ENCODE results near the gene TTC39B. TPM values are rescaled to one million over a fixed set of nuclear protein-coding genes. Genes with fewer than 3 reads are reported as not detected.

Gene TTC39B
- total RNA-seq, 1 experiment from 2014 or later, result 0.04 TPM

- H2AFZ ChIP-seq (ENCODE audit: low read length), result no peak overlapping the region
- peaks cover 9% of the 10 kb centered on the region for H3K4me1 ChIP-seq (ENCODE audit: low read length)
- H3K27ac ChIP-seq (ENCODE audit: low read length), result no peak overlapping the region
- no peaks in the 10 kb centered on the region for H3K9me3 ChIP-seq (ENCODE audit: low read length)
- H3K9ac ChIP-seq (ENCODE audit: low read length), result 0 out of 2 replicates have a peak overlapping the region, but pooled peaks have one; percentile 1
- H3K4me2 ChIP-seq (ENCODE audit: low read depth, low read length, poor library complexity, severe bottlenecking), result no peak overlapping the region
- H3K79me2 ChIP-seq (ENCODE audit: low read length), result no peaks in the 10 kb centered on the region
- no peaks in the 10 kb centered on the region for H4K20me1 ChIP-seq (ENCODE audit: insufficient read depth, low read depth, low read length)
- no peaks in the 10 kb centered on the region for H3K9me2 ChIP-seq (replicated peaks; ENCODE audit: insufficient read depth, low read length)
- no peak overlapping the region for H3K4me3 ChIP-seq (ENCODE audit: low read length)
- peak; percentile 83 for DNase-seq
- no peaks in the 10 kb centered on the region for H3K27me3 ChIP-seq (ENCODE audit: low read length)
- no peaks in the 10 kb centered on the region for H3K36me3 ChIP-seq (ENCODE audit: insufficient read depth, low read length)
Measured at GRCh38 chr9:15211160-15211814, 95.7 kb downstream of the TTC39B start.

GRCh38 chr9:15206903-15207696 lies 99.9 kb downstream of the TTC39B start:
- Histone ChIP-seq H3K36me3 (ENCODE audit: insufficient read depth, low read length) (no peaks in the 10 kb centered on the region), H3K27me3 (ENCODE audit: low read length) (no peaks in the 10 kb centered on the region), H3K9me3 (ENCODE audit: low read length) (no peaks in the 10 kb centered on the region), H2AFZ (ENCODE audit: low read length) (no peak overlapping the region), H3K4me1 (ENCODE audit: low read length) (peaks cover 9% of the 10 kb centered on the region), H3K27ac (ENCODE audit: low read length) (no peak overlapping the region), H3K4me2 (ENCODE audit: low read depth, low read length, poor library complexity, severe bottlenecking) (no peak overlapping the region), H3K9me2 (replicated peaks; ENCODE audit: insufficient read depth, low read length) (no peaks in the 10 kb centered on the region), H3K4me3 (ENCODE audit: low read length) (no peak overlapping the region), H3K9ac (ENCODE audit: low read length) (no peak overlapping the region), H4K20me1 (ENCODE audit: insufficient read depth, low read depth, low read length) (no peaks in the 10 kb centered on the region), H3K79me2 (ENCODE audit: low read length) (no peaks in the 10 kb centered on the region)
- no peak for DNase-seq

- Histone ChIP-seq H3K4me3 (ENCODE audit: low read length) (no peak overlapping the region), H3K36me3 (ENCODE audit: insufficient read depth, low read length) (no peaks in the 10 kb centered on the region), H3K4me1 (ENCODE audit: low read length) (peaks cover 4% of the 10 kb centered on the region), H2AFZ (ENCODE audit: low read length) (no peak overlapping the region), H3K9ac (ENCODE audit: low read length) (no peak overlapping the region), H3K4me2 (ENCODE audit: low read depth, low read length, poor library complexity, severe bottlenecking) (no peak overlapping the region), H3K9me3 (ENCODE audit: low read length) (no peaks in the 10 kb centered on the region), H4K20me1 (ENCODE audit: insufficient read depth, low read depth, low read length) (no peaks in the 10 kb centered on the region), H3K79me2 (ENCODE audit: low read length) (no peaks in the 10 kb centered on the region), H3K27ac (ENCODE audit: low read length) (no peak overlapping the region), H3K27me3 (ENCODE audit: low read length) (no peaks in the 10 kb centered on the region), H3K9me2 (replicated peaks; ENCODE audit: insufficient read depth, low read length) (no peaks in the 10 kb centered on the region)
- peak; percentile 6 for DNase-seq
Measured at GRCh38 chr9:15205632-15206420, 101.2 kb downstream of the TTC39B start.

GRCh38 chr9:15203581-15203980 lies 103.4 kb downstream of the TTC39B start:
- Histone ChIP-seq H3K4me2 (ENCODE audit: low read depth, low read length, poor library complexity, severe bottlenecking) (no peak overlapping the region), H3K4me1 (ENCODE audit: low read length) (no peaks in the 10 kb centered on the region), H3K9ac (ENCODE audit: low read length) (no peak overlapping the region), H3K27me3 (ENCODE audit: low read length) (no peaks in the 10 kb centered on the region), H2AFZ (ENCODE audit: low read length) (no peak overlapping the region), H3K36me3 (ENCODE audit: insufficient read depth, low read length) (no peaks in the 10 kb centered on the region), H3K9me2 (replicated peaks; ENCODE audit: insufficient read depth, low read length) (no peaks in the 10 kb centered on the region), H3K9me3 (ENCODE audit: low read length) (no peaks in the 10 kb centered on the region), H3K79me2 (ENCODE audit: low read length) (no peaks in the 10 kb centered on the region), H4K20me1 (ENCODE audit: insufficient read depth, low read depth, low read length) (no peaks in the 10 kb centered on the region), H3K4me3 (ENCODE audit: low read length) (no peak overlapping the region), H3K27ac (ENCODE audit: low read length) (no peak overlapping the region)
- DNase-seq, result peak; percentile 16

GRCh38 chr9:15200111-15200510 lies 106.9 kb downstream of the TTC39B start:
- H3K27me3 ChIP-seq (ENCODE audit: low read length), result no peaks in the 10 kb centered on the region
- no peak for DNase-seq
- H3K9me3 ChIP-seq (ENCODE audit: low read length), result no peaks in the 10 kb centered on the region
- no peaks in the 10 kb centered on the region for H3K36me3 ChIP-seq (ENCODE audit: insufficient read depth, low read length)
- no peak overlapping the region for H3K4me2 ChIP-seq (ENCODE audit: low read depth, low read length, poor library complexity, severe bottlenecking)
- H3K9ac ChIP-seq (ENCODE audit: low read length), result no peak overlapping the region
- no peak overlapping the region for H3K27ac ChIP-seq (ENCODE audit: low read length)
- H3K79me2 ChIP-seq (ENCODE audit: low read length), result no peaks in the 10 kb centered on the region
- no peaks in the 10 kb centered on the region for H4K20me1 ChIP-seq (ENCODE audit: insufficient read depth, low read depth, low read length)
- H3K4me3 ChIP-seq (ENCODE audit: low read length), result no peak overlapping the region
- H3K4me1 ChIP-seq (ENCODE audit: low read length), result no peaks in the 10 kb centered on the region
- H2AFZ ChIP-seq (ENCODE audit: low read length), result no peak overlapping the region
- H3K9me2 ChIP-seq (replicated peaks; ENCODE audit: insufficient read depth, low read length), result no peaks in the 10 kb centered on the region

- no peak for DNase-seq
- H3K4me2 ChIP-seq (ENCODE audit: low read depth, low read length, poor library complexity, severe bottlenecking), result no peak overlapping the region
- no peaks in the 10 kb centered on the region for H3K27me3 ChIP-seq (ENCODE audit: low read length)
- H3K9me2 ChIP-seq (replicated peaks; ENCODE audit: insufficient read depth, low read length), result no peaks in the 10 kb centered on the region
- no peak overlapping the region for H3K4me3 ChIP-seq (ENCODE audit: low read length)
- H3K9me3 ChIP-seq (ENCODE audit: low read length), result no peaks in the 10 kb centered on the region
- H3K36me3 ChIP-seq (ENCODE audit: insufficient read depth, low read length), result no peaks in the 10 kb centered on the region
- no peak overlapping the region for H3K9ac ChIP-seq (ENCODE audit: low read length)
- no peak overlapping the region for H2AFZ ChIP-seq (ENCODE audit: low read length)
- no peaks in the 10 kb centered on the region for H3K79me2 ChIP-seq (ENCODE audit: low read length)
- no peaks in the 10 kb centered on the region for H4K20me1 ChIP-seq (ENCODE audit: insufficient read depth, low read depth, low read length)
- H3K4me1 ChIP-seq (ENCODE audit: low read length), result no peaks in the 10 kb centered on the region
- H3K27ac ChIP-seq (ENCODE audit: low read length), result no peak overlapping the region
Measured at GRCh38 chr9:15192856-15193255, 114.2 kb downstream of the TTC39B start.

GRCh38 chr9:15191378-15191777 lies 115.6 kb downstream of the TTC39B start:
- no peak overlapping the region for H3K9ac ChIP-seq (ENCODE audit: low read length)
- no peaks in the 10 kb centered on the region for H3K9me3 ChIP-seq (ENCODE audit: low read length)
- no peak overlapping the region for H3K4me2 ChIP-seq (ENCODE audit: low read depth, low read length, poor library complexity, severe bottlenecking)
- DNase-seq, result no peak
- no peaks in the 10 kb centered on the region for H3K27me3 ChIP-seq (ENCODE audit: low read length)
- H3K4me1 ChIP-seq (ENCODE audit: low read length), result no peaks in the 10 kb centered on the region
- no peaks in the 10 kb centered on the region for H3K36me3 ChIP-seq (ENCODE audit: insufficient read depth, low read length)
- H3K9me2 ChIP-seq (replicated peaks; ENCODE audit: insufficient read depth, low read length), result no peaks in the 10 kb centered on the region
- no peaks in the 10 kb centered on the region for H4K20me1 ChIP-seq (ENCODE audit: insufficient read depth, low read depth, low read length)
- H3K4me3 ChIP-seq (ENCODE audit: low read length), result no peak overlapping the region
- no peak overlapping the region for H3K27ac ChIP-seq (ENCODE audit: low read length)
- H2AFZ ChIP-seq (ENCODE audit: low read length), result no peak overlapping the region
- no peaks in the 10 kb centered on the region for H3K79me2 ChIP-seq (ENCODE audit: low read length)

GRCh38 chr9:15189481-15189880 lies 117.5 kb downstream of the TTC39B start:
- Histone ChIP-seq H3K79me2 (ENCODE audit: low read length) (no peaks in the 10 kb centered on the region), H3K27me3 (ENCODE audit: low read length) (no peaks in the 10 kb centered on the region), H2AFZ (ENCODE audit: low read length) (no peak overlapping the region), H3K36me3 (ENCODE audit: insufficient read depth, low read length) (no peaks in the 10 kb centered on the region), H3K9me2 (replicated peaks; ENCODE audit: insufficient read depth, low read length) (no peaks in the 10 kb centered on the region), H3K4me3 (ENCODE audit: low read length) (no peak overlapping the region), H3K9me3 (ENCODE audit: low read length) (no peaks in the 10 kb centered on the region), H3K4me1 (ENCODE audit: low read length) (no peaks in the 10 kb centered on the region), H4K20me1 (ENCODE audit: insufficient read depth, low read depth, low read length) (no peaks in the 10 kb centered on the region), H3K9ac (ENCODE audit: low read length) (no peak overlapping the region), H3K4me2 (ENCODE audit: low read depth, low read length, poor library complexity, severe bottlenecking) (no peak overlapping the region), H3K27ac (ENCODE audit: low read length) (no peak overlapping the region)
- DNase-seq, result no peak

Measured in Karpas-422 (cell line).